G401.6 (cell line): Measurements from ENCODE around the gene TARDBP.
"Not testable (repeated sequence)": the region's sequence is repeated elsewhere in the genome, so short reads cannot be mapped to it uniquely, and the experiment has no call there.

Experiments used
- FAIRE-seq: peaks from 2 replicates; lab custom pipeline; 2012; peaks lifted over from hg19 to GRCh38; lab: Jason Lieb, UNC

Gene TARDBP

DNA sequence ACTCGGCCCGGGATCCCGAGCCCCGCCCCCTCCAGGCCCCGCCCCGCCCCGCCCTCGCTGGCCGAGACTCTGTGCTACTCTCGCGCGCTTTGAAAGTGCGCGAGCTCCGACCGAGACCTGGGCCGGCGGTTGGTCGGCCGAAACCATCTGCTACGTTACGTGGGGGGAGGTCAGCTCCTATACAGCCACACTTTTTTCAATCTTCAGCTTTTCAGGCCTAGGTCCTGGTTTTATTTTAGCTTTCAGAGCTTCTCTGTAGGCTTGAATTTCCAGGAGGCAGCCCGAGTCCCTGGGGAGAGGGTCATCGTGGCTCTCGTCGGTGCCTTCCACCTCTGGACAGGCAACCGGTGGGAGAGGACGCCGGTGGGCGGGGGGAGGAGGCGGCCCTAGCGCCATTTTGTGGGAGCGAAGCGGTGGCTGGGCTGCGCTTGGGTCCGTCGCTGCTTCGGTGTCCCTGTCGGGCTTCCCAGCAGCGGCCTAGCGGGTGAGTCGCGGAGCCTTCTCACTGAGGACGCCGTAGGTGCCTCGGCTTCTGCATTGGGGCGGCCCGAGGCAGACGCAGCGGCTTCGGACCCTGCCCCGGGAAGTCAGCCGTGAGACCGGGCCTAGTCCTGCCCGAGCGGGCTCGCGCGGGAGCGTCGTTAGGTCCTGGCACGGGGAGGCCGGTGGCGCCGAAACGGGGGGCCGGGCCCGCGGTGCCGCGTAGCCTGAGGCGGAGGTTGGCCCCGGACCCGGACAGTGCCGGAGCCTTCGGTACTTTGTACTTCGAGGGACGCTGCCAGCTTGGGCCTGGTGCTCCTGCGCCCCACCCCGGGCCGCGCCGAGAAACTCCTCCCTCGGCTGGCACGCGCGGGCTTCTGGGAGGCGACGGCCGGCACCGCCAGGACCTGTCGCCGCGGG lies at the start of gene TARDBP:
Gene TARDBP (plus strand): TSS at position 395 of the 900 bp plus-strand sequence. CDS start 1,074 bp downstream, outside the sequence.
- no peak for FAIRE-seq

DNA sequence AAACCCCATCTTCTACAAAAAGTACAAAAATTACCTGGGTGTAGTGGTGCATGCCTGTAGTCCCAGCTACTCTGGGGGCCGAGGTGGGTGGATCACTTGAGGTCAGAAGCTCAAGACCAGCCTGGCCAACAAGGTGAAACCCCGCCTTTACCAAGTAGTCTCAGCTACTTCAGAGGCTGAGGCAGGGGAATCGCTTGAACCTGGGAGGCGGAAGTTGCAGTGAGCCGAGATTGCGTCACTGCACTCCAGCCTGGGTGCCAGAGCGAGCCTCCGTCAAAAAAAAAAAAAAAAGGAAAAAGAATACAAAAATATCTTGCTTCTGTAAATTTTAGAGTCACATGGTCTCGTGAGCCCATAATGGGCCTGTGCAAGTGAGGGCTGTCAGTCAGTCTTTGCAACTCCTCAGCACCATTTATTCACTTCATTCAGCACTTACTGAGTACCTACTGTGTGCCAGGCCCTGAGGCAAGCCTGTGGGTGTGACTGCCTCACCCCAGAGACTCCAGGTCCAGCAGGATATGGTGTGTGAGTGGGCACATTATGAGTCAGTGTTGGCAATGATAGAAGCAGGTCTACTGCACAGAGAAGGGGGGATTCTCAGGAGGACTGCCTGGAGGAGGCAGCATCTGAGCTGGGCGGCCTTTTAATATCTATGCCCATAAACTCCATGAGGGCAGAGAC lies 46.8 kb upstream of the TARDBP start:
- no peak for FAIRE-seq

DNA sequence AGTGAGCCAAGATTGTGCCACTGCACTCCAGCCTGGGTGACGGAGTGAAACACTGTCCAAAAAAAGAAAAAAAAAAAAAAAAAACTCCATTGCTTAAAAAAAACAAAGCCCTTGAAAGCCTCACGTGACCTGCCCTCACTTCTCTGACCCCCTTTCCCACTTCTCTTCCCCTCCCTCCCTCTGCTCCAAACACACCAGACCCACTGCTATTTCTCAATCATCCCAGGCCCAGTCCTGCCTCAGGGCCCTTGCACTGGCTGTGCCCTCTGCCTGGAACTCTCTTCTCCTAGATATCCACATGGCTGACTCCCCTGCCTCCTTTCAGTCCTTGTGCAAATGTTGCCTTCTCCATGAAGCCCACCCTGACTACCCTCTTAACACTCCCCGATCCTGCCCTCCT lies 45.4 kb upstream of the TARDBP start:
- FAIRE-seq, result no peak

DNA sequence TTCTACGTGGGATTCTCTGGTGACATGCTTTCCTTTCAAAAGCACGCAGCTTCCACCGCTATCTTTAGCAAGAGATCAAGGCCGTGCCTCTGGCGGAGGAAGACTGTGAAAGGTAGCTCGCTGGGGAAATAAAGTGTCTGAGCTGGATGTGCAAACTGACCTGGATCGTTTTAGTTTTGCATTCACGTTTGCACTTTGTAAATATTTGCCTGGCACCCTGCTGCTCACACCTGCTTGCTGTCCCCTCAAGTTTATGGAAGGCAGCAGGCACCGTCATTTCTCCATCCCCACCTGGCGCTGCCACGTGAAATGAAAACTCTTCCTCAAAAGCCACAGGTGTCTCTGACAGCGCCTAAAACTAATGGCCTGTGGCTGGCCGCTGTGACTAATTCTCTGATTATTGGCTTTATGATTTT lies 44.0 kb upstream of the TARDBP start:
- no peak for FAIRE-seq

DNA sequence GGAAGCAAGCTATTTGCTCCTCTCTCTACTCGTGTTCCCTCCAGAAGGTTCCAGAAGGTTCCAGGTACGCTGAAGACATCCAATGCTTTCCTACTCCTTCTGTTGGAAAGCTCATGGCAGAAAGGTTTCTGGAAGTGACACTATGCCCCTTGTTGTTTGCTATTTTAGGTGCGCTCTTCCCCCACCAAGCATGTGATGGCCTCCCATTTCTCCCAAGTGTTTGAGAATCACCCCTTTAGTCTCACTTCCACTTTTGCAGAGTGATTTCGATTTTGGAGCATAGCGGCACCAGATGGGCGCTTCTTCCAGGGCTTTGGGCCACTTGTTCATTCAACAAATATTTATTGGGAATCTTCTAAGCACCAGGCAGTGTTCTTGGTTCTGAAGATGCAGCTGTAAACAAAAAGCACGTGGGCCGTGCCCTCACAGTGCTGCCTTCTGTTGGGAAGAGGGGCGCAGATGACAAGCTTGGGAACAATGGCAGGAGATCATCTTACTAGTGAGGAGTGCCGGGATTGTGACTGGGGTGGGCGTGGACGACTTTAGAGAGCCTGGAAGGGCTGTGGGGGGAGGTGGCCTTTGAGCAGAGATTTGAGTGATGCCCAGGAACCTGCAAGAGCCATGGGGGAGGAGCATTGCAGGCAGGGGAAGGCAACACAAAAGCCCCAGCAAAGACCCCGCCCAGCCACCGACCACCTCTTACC lies 43.0 kb upstream of the TARDBP start:
- no peak for FAIRE-seq

DNA sequence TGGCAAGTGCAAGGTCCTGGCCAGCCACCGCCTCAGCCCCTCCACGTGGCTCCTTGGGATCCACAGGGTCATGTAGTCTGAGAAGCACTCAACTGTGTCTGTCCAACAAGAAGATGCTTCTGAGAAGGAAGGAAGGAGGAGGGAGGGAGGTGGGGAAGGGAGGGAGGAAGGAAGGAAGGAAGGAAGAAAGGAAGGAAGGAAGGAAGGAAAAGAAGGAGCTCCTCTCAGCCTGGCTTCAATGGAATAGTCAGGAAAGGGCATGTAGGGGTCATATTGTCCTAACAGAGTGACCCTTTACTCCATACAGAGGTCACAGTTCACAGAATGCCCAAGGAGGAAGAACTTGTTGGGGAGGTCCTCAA lies 42.5 kb upstream of the TARDBP start:
- FAIRE-seq, result no peak

DNA sequence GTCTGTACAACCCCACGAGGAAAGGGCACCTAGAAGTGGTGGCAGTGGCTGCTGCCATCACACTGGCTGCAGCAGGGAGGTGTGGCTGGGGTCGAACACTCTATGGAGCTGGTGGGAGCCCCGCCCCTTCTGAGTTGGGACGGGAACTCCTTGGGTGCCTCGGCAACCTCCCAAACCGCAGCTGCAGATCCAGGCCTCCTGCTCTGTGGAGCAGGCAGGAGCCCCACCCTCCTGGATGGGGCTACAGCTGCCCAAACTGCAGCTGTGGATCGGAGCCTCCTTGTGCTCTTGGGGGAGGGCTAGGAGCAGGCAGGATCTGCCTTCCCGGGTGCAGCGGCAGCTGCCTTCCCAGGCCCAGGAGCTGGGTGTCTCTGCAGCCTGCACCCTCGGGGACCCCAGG lies 38.9 kb upstream of the TARDBP start:
- no peak for FAIRE-seq

DNA sequence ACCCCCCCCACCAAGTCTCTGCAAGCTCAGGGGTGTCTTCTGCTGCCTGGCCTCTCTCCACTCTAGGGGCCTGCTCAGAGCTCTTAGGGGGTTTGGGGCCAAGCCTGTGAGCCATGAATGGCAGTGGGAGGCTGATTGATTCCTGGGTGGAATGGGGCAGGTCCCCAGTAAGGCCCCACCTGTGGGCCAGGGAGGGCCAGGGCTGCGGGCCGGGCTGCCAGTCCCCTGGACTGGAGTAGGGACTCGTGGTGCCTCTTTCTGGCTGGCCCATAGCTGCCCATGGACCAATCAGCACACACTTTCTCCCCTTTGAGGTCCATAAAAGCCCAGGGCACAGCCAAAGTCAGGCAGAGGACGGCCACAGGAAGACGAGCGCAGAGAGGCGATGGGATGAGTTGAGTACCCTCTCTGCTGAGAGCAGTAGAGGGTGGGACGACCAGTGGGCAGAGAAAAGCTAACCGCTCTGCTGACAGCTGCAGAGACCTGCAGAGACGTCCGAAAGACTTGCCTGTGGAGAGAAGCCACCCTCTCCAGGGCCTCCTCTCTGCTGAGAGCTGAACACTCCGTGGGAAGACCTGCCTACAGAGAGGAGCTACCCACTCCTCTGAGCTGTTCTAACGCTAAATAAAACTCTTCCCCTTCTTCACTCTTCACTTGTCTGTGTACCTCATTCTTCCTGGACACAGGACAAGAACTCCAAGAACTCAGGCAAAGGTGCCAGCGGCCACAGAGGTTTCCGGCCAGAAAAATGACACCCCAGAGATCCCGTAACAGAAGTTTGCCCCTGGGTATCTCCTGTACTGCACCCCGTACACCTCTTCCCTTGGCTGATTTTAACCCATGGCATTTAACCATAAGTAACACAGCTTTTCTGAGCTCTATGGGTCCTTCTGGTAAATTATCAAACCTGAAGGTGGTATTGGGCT lies 38.2 kb upstream of the TARDBP start:
- FAIRE-seq, result no peak

DNA sequence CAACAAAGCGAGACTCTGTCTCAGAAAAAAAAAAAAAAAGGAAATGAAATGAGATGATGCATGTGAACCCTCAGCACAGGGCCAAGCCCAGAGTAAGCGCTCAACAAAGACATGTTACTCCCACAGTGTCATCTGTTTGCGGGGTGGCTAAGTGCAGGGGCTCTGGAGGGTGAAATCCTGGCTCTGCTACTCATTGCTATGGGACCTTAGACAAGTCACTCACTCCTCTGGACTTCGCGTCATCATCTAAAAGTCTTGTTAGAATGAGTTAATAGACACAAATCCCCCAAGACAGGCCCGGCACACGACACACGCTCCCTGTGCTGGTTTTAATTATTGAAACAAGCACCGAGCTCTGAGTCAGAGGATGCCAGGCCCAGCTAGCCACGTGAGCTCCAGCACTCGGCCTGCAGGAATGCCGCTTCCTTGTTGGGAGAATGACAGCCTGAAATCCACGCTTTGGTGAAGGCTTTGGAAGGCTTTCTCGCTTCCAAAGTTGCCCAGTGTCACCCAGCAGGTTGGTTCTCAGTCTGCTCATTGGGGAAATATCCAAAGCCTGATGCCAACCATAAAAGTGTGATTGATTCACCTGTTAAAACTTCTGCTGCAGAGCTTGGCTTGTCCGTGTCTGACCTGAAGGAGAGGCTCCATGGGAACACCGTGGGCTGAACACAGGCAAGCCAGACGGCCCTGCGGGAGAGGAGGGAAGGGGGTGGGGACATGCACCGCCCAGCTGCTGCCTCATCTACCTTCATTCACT lies 36.7 kb upstream of the TARDBP start:
- FAIRE-seq, result no peak

DNA sequence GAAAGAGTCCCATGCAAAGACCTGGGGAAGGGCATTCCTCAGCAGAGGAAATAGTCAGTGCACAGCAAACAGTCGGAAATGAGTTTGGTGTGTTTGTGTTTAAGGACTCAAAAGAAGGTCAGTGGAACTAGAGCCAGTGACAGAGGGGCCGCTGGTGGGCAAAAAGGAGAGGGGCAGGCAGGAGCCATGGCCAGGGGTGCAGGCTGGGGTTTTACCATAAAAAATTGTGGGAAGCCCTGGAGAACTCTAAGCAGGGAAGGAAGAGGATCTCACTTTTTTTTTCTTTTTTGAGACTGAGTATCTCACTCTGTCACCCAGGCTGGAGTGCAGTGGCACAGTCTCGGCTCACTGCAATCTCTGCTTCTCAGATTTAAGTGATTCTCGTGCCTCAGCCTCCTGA lies 33.7 kb upstream of the TARDBP start:
- FAIRE-seq, result no peak

DNA sequence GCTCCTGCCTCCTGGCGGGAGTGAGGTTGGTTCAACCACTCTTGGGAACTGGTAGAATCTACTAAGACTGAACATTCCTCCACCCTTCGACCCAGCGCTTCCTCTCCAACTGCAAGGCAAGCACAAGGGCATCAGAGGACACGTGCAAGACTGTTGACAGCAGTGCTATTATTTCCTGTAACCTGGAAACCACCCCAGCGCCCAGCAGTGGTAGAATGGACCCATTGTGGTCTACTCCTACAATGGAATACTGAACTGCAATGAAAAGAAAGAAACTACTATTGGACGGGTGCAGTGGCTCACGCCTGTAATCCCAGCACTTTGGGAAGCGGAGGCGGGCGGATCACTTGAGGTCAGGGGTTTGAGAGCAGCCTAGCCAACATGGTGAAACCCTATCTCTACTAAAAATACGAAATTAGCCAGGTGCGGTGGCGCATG lies 33.0 kb upstream of the TARDBP start:
- no peak for FAIRE-seq

DNA sequence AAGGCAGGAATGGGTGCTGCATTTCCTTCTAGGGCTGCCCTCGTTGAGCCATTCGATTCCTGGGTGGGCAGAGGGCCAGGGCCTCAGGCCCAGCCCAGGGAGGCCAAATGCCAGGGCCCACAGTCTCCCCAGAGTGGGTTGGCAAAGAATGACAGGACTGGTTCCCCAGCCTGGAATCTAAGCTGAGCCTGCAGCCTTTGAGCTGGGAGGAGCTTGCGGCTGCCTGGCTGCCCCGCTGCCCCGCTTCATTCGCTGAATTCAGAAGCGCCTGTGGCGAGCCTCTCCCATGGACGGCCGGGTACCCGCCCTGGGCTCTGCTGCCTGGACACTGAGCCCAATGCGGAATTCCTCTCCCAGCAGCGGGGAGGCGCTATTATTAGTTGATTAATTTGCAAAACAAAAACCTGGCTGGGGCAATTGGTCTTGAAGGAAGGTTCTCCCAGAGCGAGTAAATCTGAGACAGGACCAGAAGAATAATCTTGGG lies 32.3 kb upstream of the TARDBP start:
- FAIRE-seq, result no peak

DNA sequence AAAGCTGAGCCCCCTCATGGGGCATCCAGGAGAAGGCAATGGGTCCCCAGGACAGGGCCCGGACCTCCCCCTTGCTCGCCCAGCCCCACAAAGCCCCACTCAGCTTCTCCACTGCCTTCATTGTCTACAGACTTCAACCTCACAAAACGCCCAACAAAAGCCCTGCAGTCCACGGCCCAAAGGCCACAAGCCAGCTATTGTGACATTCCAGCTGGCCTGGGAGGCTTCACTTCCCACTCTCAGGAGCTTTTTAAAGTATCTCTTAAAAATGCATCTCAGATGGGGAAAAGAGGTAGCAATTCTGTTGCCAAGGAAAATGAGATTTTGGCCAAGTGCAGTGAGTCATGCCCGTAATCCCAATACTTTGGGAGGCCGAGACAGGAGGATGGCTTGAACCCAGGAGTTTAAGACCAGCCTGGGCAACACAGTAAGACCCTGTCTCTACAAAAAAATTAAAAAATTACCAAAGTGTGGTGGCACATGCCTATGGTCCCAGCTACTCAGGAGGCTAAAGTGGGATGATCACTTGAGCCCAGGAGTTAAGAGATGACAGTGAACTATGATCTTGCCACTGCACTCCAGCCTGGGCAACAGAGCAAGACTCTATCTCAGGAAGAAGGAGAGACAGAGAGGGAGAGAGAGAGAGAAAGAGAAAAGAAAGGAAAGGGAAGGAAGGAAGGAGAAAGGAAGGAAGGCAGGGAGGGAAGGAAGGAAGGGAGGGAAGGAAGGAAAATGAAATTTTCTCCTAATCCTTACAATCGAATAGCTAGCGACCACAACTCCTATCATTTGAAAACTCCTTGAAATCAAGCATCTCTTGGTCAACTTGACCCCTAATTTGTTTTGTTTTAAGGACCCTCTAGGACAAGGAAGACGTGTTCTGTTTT lies 31.4 kb upstream of the TARDBP start:
- no peak for FAIRE-seq

DNA sequence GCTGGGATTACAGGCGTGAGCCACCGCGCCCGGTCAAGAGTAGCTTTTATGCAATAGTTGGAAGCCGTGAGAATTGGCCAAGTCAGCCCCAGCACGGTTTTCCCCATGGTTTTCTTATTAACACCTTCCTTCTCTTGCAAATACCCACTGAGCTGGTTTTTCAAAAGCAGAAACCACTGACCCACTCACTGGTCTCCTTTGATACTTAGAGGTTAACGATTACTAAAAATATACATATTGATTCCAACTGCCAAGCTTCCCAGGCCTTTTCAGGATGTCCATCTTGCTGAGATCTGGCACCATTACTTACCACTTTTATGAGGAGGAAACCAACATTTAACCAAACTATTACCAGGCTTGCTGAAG lies 25.9 kb upstream of the TARDBP start:
- no peak for FAIRE-seq

DNA sequence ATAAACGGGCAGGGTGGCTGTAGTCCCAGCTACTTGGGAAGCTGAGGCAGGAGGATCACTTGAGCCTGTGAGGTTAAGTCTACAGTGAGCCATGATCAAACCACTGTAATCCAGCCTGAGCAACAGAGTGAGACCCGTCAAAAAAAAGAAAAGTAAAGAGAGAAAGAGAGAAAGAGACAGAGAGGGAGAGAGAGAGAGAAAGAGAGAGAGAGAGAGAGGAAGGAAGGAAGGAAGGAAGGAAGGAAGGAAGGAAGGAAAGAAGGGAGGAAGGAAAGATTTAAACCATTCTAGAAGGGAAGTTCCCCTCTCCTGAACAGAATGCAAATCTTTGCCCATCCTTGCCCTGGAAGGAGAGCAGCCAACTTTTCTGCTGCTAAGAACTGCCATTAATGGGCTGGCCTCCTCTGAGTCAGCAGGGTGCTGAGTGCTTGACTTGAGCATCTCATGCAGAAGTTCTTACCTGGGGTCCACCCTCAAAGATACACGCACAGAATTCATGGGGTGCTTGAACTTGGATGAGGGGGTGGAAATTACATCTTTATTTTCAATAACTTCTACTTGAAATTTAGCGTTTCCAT lies 24.5 kb upstream of the TARDBP start:
- no peak for FAIRE-seq

DNA sequence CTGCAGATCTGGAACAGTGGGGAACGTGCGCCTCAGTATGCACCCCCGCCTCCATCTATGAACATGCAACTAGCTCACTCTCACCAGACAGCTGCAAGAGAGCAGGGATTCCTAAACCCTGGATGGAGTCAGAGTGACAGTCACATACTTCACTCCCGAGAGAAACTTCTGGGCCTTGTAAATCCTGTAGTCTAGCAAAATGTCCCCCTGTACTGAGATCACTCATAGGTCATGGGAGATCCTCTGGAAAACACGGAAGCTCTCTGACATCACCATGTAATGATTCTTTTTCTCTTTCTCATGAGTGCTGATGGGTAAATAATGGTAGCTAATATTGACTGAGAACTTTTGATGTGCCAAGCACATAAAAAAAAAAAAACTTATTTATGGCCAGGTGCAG lies 23.4 kb upstream of the TARDBP start:
- no peak for FAIRE-seq

DNA sequence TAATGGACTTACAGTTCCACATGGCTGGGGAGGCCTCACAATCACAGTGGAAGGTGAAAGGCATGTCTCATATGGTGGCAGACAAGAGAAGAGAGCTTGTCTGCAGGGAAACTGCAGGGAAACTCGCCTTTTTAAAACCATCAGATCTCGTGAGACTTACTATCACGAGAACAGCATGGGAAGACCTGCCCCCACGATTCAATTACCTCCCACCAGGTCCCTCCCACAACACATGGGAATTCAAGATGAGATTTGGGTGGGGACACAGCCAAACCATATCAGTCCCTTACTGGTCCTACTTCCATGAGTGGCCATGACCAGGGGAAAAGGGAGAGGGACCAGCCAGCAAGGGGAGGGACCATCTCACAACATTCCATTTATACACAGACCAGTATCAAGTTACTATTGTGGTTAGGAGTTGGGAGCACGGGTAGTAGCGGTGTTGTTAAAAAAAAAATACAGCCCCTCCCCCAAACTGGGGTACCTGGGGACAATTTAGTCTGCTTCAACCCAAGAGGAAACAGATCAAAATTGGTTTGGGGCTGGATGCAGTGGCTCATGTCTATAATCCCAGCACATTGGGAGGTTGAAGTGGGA lies 22.4 kb upstream of the TARDBP start:
- FAIRE-seq, result not testable (repeated sequence)

DNA sequence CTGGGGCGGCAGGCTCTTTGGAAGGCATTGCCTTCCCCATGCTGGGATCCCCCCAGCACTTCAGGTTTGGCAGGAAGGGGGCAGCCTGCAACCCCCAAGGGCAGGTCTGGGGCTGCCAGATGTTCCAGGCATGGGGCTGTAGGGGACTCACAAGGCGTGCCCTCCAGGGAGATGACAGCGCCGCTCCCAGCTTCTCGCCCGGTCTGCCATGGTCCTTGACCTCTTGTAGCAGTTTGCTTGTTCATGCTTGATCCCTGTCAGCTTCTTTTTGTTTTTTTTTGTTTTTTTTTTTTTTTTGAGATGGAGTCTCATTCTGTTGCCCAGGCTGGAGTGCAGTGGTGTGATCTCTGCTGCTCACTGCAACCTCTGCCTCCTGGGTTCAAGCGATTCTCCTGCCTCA lies 21.6 kb upstream of the TARDBP start:
- FAIRE-seq, result no peak

DNA sequence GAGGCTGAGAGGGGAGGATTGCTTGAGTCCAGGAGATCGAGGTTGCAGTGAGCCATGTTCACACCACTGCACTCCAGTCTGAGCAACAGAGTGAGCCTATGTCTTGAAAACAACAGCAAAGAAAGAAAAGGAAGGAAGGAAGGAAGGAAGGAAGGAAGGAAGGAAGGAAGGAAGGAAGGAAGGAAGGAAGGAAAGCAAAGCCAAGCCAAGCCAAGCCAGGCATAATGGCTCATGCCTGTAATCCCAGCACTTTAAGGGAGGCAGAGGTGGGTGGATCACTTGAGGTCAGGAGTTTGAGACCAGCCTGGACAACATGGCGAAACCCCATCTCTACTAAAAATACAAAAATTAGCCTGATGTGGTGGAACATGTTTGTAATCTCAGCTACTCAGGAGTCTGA lies 20.4 kb upstream of the TARDBP start:
- not testable (repeated sequence) for FAIRE-seq
